Measurements from ENCODE around the gene IFT172.
"Not testable (repeated sequence)": the region's sequence is repeated elsewhere in the genome, so short reads cannot be mapped to it uniquely, and the experiment has no call there.

Gene IFT172

DNA sequence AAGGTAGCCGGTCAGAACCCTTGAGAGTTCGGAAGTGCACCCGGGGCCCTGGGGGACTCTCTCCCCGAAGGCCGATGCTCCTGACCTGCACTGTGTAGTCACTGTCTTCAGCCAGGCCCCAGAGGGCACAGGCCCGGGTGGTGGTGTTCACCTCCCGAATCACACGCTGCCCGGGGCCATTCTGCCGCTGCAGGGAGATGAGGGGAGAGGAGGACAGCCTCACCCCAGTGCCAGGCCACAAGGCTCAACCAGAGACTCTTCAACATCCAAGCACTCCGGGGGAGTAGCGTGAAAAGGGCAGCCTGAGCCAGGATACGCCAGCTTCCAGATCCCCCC, 4.4 kb upstream of the IFT172 start:
- DNase-seq (ENCODE audit: low spot score) = no peak

DNA sequence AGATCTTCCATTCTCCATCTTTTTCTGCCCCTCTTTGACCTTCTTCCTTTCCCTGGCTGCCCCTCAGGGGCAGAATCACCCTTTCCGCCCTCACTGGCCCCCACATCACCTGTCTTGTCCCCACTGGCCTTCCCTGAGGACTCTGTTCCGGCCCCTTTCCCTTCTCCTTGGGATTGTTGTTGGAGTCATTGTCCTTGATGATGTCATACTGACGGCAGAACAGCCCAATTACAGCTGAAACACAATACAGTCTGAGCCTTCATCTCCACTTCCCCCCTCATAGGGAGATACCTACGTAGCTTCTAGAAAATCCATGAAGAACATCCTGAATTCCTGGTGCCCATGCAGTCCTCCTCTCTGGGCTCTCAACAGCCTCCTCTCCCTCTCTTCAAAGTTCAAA, 3.0 kb upstream of the IFT172 start:
- no peak for DNase-seq (ENCODE audit: low spot score)

DNA sequence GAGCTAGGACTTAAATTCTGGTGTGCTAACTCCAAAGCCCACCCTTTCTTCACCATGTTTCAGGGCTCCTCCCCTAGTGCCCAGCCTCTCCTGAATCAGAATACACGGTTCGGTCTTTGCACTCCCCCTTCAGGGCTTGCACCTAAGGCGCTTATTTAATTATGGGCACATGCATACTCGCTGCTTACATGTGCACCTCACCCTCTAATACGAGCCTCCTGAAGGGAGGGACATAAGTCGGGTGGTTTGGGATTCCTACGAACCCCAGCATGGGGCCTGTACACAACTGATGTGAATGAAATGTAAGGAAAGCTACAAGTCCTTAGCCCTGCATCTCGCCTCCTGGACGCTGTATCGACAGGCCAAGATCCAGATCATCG, 435 bp downstream of the IFT172 start:
- DNase-seq (ENCODE audit: low spot score) = no peak

DNA sequence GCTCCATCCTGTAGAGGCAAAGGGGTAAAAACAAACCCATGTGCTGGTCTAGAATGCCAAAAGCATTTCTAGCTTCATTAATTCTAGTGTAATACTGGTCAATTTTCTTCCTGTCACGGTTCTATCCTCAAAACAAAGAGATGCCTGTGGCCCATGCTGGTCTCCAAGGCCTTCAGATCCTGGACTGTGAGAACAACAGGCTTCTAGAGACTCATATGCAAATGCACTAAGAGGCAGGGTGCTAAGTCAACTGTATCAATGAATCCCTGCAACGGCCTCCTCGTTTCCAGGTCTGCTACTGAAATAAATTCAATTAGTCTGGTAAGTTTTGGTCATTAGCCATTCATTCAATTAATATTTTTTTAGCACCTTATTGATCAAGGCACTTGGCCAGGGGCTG, 4.0 kb downstream of the IFT172 start:
- DNase-seq (ENCODE audit: low spot score) = no peak

DNA sequence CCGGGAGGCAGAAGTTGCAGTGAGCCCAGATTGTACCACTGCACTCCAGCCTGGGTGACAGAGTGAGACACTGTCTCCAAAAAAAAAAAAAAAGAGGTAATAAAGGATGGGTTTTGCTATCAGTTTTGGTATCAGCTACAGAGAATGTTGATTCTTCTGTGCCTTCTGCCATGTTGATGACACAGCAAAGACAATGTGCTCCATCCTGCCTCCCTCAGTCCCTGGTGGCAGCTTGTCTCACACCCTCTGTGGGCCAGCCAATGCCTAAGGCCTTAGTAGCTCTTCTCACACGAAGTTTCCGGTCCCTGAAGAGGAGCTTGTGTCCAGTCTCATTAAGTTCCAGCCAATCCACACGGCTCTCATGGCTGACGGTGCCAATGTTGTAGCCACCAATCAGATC, 17.6 kb downstream of the IFT172 start:
- no peak for DNase-seq (ENCODE audit: low spot score)

DNA sequence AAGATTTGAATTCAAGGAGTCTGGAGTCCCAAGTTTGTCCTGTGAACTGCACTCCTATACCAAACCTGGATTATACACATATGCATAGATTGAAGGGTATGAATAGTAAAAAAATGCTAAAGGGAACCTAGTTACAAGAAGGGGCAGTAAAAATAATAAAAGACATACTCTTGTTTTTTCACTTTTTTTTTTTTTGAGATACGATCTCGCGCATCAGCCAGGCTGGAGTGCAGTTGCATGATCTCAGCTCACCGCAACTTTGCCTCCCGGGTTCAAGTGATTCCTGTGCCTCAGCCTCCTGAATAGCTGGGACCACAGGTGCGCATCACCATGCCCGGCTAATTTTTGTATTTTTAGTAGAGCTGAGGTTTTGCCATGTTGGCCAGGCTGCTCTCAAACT, 25.1 kb downstream of the IFT172 start:
- no peak for DNase-seq (ENCODE audit: low spot score)

DNA sequence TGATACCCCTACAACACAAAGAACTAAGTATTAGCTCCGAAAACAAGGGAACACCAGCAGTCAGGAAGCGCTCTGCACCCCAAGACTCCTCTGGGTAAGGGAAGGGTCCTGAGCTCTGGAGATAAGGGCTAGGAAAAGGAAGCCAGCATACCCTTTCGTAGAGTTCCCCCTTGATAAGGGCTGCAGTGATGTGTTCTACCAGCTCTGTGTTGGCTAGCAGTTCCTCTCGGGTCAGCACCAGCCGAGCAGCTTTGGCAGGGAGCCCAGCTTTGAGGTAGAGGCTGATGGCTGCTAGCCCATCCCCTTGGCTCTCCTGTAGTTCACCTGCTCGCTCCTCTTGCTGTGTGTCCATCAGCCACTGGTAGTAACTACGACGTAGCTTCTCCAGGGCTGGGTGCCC, 28.4 kb downstream of the IFT172 start:
- no peak for DNase-seq (ENCODE audit: low spot score)

DNA sequence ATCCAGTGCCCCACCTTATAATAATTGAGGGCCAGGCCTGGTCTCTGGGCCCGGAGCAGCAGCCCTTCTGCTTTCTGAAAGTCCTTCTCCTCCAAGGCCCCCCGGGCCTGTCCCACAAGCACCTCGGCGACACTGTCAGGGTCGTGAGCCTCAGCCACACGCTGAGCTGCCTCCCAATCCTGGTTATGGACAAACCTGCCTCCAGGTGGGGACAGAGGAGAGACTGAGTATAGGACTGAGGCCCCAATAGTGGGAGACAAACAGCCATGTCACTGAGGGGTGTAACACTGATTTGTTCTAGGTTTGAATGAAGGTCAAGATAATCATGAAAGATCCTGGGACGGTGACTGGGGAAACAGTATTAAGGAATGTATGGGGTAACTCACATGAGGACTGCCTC, 35.6 kb downstream of the IFT172 start:
- DNase-seq (ENCODE audit: low spot score) = no peak

DNA sequence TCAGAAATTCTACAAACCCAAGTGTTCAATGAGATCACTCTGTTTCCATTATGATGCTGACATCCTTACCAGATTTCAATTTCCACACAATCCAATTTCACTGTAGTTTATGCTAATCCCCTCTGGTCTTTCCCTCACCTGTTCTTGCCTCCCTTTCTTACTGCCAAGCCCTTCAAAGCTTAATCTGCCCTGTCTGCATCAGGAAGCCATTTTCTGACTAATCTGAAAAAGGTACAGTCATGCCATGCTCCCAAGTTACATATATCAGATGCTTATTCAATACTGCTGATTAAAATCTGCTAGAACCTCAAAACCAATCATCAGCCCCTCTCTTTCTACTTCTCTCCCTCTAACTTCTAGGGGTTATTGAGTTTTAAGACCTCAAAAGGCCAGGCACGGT, 38.4 kb downstream of the IFT172 start:
- DNase-seq (ENCODE audit: low spot score) = no peak

DNA sequence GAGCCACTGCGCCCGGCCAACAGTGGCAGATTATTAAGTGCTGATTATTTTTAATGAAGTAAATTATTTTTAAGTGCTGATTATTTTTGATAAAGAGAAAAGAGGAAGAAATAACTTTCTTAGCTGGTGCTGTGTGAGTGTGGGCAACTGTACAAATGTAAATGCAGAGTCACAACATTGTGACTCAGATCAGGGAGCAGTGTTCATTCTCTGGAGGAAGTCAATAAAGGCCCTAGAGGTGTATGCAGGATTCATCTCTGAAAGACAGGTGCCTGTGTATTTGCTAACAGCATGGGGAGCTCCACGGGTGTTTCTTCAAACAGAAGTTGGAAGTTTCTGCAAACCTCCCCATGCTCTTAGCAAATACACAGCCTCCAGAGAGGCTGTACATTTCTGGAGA, 41.2 kb downstream of the IFT172 start:
- DNase-seq (ENCODE audit: low spot score) = no peak

DNA sequence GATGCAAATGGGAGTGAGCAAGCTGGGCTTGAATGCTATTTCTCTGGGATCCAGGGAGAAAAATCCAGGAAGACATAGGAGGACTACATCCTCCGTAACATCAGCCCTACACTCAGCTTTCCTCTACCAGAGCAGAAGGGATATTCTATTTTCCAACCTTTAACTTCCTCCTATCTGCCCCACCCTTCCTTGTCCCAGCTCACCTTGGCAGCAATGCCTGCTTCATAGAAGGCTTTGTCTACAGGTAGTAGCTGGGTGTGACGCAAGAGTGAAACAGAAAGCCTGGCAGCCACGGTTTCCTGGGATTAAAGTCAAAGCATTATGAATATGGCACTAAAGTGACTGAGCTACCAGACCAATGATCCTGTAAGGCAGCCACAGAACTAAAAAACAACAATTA, 43.5 kb downstream of the IFT172 start:
- no peak for DNase-seq (ENCODE audit: low spot score)

DNA sequence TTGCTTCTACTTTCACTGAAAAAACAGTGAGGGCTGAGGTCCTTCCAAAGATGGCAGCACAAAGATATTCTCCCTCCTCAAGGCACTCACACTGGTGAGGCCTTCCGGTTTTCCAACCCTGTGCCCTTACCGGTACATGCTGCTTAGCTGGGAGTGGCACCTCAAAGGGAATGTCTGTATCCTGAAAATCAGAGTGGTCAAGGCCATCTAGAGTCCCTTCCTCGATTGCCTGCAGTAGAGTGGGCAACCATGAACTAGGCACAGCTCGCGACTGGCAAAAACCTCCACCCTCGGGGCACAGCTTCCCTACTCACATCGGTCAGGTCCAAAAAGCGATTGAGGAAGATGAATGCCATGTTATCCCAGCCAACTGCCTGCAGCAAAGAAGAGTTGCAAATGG, 43.9 kb downstream of the IFT172 start:
- DNase-seq (ENCODE audit: low spot score) = no peak

DNA sequence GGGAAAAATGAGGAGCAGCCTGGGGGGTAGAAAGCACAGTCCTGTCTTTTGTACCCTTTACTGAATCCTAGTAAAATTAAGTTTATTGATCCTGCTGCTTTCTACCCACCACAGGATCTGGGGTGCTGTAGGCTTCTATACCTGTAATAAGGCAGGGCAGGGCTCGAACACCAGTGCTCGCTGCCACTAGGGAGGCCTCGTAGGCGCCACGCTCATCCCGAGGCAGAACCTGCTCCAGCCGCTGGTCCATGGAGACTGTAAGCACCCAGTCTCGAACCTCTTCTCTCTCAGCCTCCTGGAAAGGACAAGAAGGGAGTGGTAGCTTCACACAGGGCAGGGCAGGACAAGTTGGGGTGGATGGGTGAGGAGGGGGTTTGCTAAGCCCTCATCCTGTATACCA, 44.4 kb downstream of the IFT172 start:
- DNase-seq (ENCODE audit: low spot score) = no peak

DNA sequence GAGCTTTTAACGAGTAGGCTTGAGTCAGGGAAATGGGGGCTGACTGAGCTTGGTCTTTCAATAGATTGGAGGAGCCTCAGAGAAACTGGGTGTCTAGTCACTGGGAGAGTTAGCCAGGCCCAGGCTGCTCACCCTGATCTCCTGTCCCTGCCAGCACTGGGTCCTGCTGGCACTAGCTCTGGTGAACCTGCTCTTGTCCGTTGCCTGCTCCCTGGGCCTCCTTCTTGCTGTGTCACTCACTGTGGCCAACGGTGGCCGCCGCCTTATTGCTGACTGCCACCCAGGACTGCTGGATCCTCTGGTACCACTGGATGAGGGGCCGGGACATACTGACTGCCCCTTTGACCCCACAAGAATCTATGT, 46.6 kb downstream of the IFT172 start:
- no peak for DNase-seq (ENCODE audit: low spot score)

DNA sequence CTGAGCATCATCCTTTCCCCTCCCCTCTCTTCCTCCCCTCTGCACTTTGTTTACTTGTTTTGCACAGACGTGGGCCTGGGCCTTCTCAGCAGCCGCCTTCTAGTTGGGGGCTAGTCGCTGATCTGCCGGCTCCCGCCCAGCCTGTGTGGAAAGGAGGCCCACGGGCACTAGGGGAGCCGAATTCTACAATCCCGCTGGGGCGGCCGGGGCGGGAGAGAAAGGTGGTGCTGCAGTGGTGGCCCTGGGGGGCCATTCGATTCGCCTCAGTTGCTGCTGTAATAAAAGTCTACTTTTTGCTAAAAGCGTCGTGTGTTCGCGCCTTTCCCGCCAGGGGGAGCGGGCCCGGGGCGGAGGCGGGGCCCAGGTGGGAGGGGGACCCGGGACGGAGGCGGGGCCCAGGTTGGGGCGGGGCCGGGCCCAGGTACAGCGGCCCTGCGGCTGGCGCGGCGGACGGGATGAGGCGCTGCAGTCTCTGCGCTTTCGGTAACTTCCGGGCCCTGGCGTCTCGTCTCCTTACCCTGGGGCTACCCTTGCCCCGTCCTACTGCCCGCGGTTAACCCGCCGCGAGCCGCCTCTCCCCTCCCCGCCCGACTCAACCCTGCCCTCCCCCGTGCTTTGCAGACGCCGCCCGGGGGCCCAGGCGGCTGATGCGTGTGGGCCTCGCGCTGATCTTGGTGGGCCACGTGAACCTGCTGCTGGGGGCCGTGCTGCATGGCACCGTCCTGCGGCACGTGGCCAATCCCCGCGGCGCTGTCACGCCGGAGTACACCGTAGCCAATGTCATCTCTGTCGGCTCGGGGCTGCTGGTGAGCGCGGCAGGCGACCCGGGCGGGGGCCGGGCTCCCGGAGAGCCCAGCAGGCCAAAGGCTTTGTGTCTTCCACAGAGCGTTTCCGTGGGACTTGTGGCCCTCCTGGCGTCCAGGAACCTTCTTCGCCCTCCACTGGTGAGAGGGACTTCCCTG, 47.3 kb downstream of the IFT172 start, which contains the start of gene KRTCAP3:
Gene KRTCAP3, plus strand, starts transcription at position 424 of the 962 bp plus-strand sequence. Its CDS starts 32 bp downstream, at position 456.
- no peak for DNase-seq (ENCODE audit: low spot score)

DNA sequence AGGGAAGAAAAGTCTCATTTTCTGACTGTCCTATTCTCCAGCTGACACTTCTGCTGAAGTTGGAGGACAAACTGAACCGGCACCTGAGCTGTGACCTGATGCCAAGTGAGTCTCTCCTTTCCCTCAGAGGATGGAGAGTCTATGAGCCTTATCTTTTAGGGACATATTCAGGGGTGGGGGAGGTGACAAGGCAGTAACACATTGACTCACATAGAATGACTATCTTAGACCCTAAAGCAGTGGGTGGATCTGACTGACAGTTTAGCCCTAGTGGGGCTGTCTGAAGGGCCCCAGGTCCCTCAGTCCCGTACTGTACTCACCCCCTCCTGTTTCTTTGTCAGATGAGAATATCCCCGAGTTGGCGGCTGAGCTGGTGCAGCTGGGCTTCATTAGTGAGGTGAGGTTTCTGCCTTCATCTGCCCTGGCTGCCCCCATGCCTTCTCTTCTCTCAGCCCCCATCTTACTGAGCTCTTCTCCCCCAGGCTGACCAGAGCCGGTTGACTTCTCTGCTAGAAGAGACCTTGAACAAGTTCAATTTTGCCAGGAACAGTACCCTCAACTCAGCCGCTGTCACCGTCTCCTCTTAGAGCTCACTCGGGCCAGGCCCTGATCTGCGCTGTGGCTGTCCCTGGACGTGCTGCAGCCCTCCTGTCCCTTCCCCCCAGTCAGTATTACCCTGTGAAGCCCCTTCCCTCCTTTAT, 48.2 kb downstream of the IFT172 start:
- no peak for DNase-seq (ENCODE audit: low spot score)

DNA sequence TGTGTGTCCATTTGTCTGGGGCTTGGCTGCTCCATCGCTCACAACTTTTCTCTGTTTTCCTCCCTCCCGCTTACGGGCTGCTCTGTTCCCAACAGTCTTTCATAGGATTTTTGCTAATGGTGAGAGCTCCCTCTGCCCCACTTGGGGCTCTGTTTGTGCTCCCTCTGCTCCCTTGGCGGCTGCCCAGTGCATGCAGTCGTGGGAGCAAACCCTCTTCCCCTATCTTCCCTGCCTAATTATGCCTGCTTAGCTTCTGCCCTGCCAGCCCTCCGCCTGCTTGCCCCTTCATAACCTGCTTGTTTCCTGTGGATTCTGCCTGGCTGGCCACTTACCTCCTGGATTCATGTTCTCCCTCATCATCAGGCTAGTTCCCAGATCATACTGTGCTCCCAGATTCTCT, 53.9 kb downstream of the IFT172 start:
- no peak for DNase-seq (ENCODE audit: low spot score)

DNA sequence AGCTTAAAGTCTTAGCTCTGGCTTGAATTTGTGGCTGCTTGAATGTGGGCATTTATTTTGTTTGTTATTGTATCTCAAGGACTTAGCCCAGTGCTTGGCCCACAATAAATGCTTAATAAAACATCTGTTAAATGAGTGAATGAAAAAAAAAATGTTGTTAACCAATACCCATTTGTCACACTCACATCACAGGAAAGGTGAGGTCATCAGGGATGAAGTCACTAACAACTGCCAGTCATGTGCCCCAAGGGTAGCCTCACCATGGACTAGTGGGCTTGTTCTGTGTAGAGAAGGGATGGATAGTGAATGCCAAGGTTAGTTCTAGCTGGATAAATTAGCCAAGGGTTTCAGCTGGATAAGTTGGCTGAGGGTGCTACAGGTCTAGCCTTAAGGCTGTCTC, 58.1 kb downstream of the IFT172 start:
- DNase-seq (ENCODE audit: low spot score) = no peak

DNA sequence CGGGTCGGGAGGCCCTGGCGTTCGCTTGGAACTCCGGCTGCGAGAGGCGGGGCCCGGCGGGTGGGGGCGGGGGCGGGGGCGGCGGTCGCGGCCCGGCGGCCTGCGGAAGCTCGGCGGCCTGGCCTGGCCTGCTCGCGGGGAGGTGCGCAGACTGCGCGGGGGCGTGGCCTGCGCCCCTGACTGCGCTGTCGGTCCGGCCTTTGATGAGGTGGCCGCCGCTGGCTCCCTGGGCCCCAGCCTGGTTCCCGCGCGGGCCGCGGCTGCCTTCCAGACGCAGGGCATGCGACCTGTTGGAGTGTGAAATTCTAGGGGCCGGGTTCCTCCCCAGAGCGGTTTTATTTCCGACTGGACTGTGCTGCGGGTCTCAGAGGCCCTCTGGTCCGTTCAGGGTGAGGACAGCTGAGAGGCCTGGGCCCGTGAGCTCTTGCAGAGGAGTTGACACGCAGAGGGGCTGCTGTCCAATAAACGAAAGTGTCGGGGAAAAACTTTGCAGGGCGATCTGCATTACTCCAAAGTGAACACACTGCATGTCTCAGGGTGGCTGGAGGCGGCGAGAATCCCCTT, 60.5 kb downstream of the IFT172 start:
- peak; percentile 68 for DNase-seq (ENCODE audit: low spot score)

DNA sequence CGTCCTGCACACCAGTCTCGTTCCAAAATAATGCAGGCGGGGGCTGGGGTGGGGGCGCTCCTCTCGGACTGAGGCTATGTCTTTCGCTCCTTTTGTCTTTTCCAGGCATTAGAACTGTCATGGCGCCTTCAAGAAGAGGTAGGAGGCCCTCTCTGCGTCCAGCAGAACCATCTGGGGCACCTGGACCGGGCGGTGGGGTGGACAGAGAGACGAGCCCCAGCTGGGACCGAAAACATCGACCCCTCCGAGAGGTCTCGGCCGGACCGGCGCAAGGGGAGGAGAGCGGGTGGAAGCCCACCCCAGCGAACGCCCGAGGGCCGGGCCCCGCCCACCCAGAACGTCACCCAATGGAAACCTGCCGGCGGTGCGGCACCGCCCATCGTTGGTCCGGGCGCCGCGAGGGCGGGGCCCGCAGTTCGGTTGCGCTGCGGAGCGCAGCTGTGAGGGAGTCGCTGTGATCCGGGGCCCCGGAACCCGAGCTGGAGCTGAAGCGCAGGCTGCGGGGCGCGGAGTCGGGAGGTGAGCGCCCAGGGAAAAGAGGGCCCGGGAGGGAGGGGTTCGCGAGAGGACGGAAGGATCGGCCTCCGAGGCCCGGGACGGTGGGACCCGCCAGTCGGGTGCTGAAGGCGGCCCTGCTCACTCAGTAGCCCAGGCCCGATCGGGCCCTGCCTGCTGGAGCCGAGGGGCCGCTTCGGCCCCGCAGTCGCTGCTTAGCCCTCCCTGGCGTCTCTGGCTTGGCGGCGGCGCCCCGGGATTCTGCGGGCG, 61.1 kb downstream of the IFT172 start, which contains the start of gene NRBP1:
Gene NRBP1, plus strand, starts transcription at position 419 of the 765 bp plus-strand sequence. CDS start 4,643 bp downstream, outside the sequence.
- peak; percentile 85 for DNase-seq (ENCODE audit: low spot score)

DNA sequence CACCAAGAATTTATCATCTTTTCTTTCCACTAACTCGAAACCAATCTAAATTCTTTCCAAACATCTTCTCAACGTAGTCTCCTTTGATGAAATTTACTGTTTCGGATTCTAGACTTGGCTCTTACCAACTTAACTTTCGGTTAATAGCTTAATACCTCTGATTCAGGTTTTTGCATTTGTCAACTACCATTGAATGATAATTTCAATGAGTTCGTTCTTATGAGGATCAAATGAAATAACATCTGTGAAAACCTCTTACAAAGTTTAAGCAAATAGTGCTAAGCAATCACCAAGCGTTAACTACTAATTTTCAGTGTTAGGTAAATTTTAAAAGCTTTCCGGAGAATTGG, 61.7 kb downstream of the IFT172 start:
- DNase-seq (ENCODE audit: low spot score) = no peak

DNA sequence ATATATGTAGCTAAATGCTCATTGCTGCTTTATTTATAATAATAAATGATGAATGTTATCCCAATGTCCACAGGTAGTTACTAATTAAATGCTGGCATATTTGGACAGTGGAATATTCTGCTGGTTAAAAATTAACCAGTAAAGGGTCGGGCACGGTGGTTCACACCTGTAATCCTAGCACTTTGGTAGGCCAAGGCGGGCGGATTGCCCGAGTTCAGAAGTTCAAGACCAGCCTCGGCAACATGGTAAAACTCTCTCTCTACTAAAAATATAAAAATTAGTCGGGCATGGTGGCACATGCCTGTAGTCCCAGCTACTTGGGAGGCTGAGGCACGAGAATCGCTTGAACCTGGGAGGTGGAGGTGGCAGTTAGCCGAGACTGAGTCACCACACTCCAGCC, 64.5 kb downstream of the IFT172 start:
- DNase-seq (ENCODE audit: low spot score) = not testable (repeated sequence)

All from HuH-7.5 (cell line).